HepG2 (cell line): ENCODE measurements around the gene HPCAL1. TPM values are rescaled to one million over a fixed set of nuclear protein-coding genes. Genes with fewer than 3 reads are reported as not detected.

ENCODE experiments used
- BCL6 ChIP-seq: IDR thresholded peaks from 2 replicates; pipeline ENCODE4 v1.6.1; 2016; ENCODE audit warnings: missing genetic modification reagents, missing compliant biosample characterization
- FOXP1 ChIP-seq, 2 experiments: fragments of 450-650 bp in 1 of 2; IDR thresholded peaks; 2 replicates each; pipeline ENCODE4 v1.6.1; 2017 to 2018; ENCODE audit warnings: antibody characterized with exemption in 1 of 2
- KLF16 ChIP-seq, 2 experiments: sonication (generic) in 1 of 2; formaldehyde crosslinking in 1 of 2; IDR thresholded peaks; 2 replicates each; pipeline versions ENCODE4 v1.6.1 to v1.8.0; 2016 to 2023; ENCODE audit warnings: missing genetic modification reagents in 2 of 2, missing compliant biosample characterization in 1 of 2
- NKX3-1 ChIP-seq: sonication (generic); formaldehyde crosslinking; IDR thresholded peaks from 2 replicates; pipeline ENCODE4 v1.5.0; 2020; ENCODE audit warnings: missing genetic modification reagents
- NRL ChIP-seq: sonication (generic); formaldehyde crosslinking; IDR thresholded peaks from 2 replicates; pipeline ENCODE4 v1.5.0; 2020; ENCODE audit warnings: missing genetic modification reagents, mild to moderate bottlenecking, moderate library complexity, borderline replicate concordance
- RERE ChIP-seq: IDR thresholded peaks from 2 replicates; pipeline ENCODE4 v1.6.1; 2016; ENCODE audit warnings: low read depth, missing genetic modification reagents, missing compliant biosample characterization
- SP1 ChIP-seq, 2 experiments: fragments of 450-650 bp in 1 of 2; sonication (generic) in 1 of 2; formaldehyde crosslinking in 1 of 2; IDR thresholded peaks; 2 replicates each; pipeline versions ENCODE4 v1.4.0 to v1.6.1; 2016 to 2020; ENCODE audit warnings: missing genetic modification reagents in 1 of 2
- SP5 ChIP-seq: IDR thresholded peaks from 2 replicates; pipeline ENCODE4 v1.6.1; 2016; ENCODE audit warnings: low read depth, borderline replicate concordance
- TRIM22 ChIP-seq: fragments of 450-650 bp; IDR thresholded peaks from 2 replicates; pipeline ENCODE4 v1.6.1; 2017
- ZNF326 ChIP-seq: sonication (generic); formaldehyde crosslinking; IDR thresholded peaks from 2 replicates; pipeline ENCODE4 v1.4.0; 2020; ENCODE audit warnings: missing genetic modification reagents, borderline replicate concordance
- ZNF335 ChIP-seq: sonication (generic); formaldehyde crosslinking; IDR thresholded peaks from 2 replicates; pipeline ENCODE4 v1.4.0; 2020; ENCODE audit warnings: missing genetic modification reagents
- ZNF343 ChIP-seq: sonication (generic); formaldehyde crosslinking; IDR thresholded peaks from 2 replicates; pipeline ENCODE4 v1.4.0; 2020; ENCODE audit warnings: mild to moderate bottlenecking, missing genetic modification reagents
- ZNF501 ChIP-seq: sonication (generic); formaldehyde crosslinking; IDR thresholded peaks from 2 replicates; pipeline ENCODE4 v1.5.1; 2020; ENCODE audit warnings: mild to moderate bottlenecking, moderate library complexity, missing genetic modification reagents
- ZNF563 ChIP-seq: sonication (generic); formaldehyde crosslinking; IDR thresholded peaks from 2 replicates; pipeline ENCODE4 v1.8.0; 2022; ENCODE audit warnings: mild to moderate bottlenecking, moderate library complexity, missing genetic modification reagents
- ZNF574 ChIP-seq: sonication (generic); formaldehyde crosslinking; IDR thresholded peaks from 2 replicates; pipeline ENCODE4 v1.4.0; 2020; ENCODE audit warnings: missing genetic modification reagents
- ZNF576 ChIP-seq: sonication (generic); formaldehyde crosslinking; IDR thresholded peaks from 2 replicates; pipeline ENCODE4 v1.4.0; 2020; ENCODE audit warnings: mild to moderate bottlenecking, missing genetic modification reagents
- ZNF652 ChIP-seq: IDR thresholded peaks from 2 replicates; pipeline ENCODE4 v1.6.1; 2016; ENCODE audit warnings: low read depth, borderline replicate concordance
- ZNF737 ChIP-seq: sonication (generic); formaldehyde crosslinking; IDR thresholded peaks from 2 replicates; pipeline ENCODE4 v1.5.0; 2020; ENCODE audit warnings: missing genetic modification reagents, mild to moderate bottlenecking, borderline replicate concordance
- ZNF761 ChIP-seq: sonication (generic); formaldehyde crosslinking; conservative IDR thresholded peaks from 2 replicates; pipeline ENCODE4 v1.4.0; 2020; ENCODE audit warnings: mild to moderate bottlenecking, missing genetic modification reagents
- ZNF792 ChIP-seq: IDR thresholded peaks from 2 replicates; pipeline ENCODE4 v1.6.1; 2016
- polyA plus RNA-seq, 8 experiments: library from polyadenylated mRNA; depleted of rRNA in 3 of 8; stranded (reverse) in 7 of 8; unstranded in 1 of 8; fragments of >200 nt; fragmentation: Illumina TruSeq in 4 of 8; extraction: Trizol in 4 of 8; gene quantifications; 2 replicates each; pipeline versions ENCODE4 v1.2.1 to v1.2.3, GENCODE V29; 2011 to 2016; ENCODE audit warnings: low read depth in 4 of 8, missing spikeins in 1 of 8, mixed read lengths in 1 of 8; ENCODE audit not compliant: insufficient read depth in 1 of 8
- total RNA-seq, 5 experiments: library from RNA; depleted of rRNA; stranded (reverse); fragments of >200 nt; fragmentation: Illumina TruSeq; extraction: Trizol; gene quantifications; 2 replicates each; pipeline ENCODE4 v1.2.3, GENCODE V29; 2016; ENCODE audit warnings: low read depth in 1 of 5

The HPCAL1 gene
- total and polyA plus RNA-seq, 2 of the 13 experiments (the other 11 are each of a cell fraction or from before 2014, with no cell fraction given) = 29.5 to 29.9 TPM

GRCh38 chr2:10285556-10286198, 17.0 kb upstream of the HPCAL1 start (continued):
- TF ChIP-seq ZNF576 = 0 out of 2 replicates have a peak, but pooled peaks have one; percentile 60
- TF ChIP-seq ZNF326 (CRISPR knock-in tag) = peak; percentile 44; the same call in 1 of the 2 replicates
- peak; percentile 16; the same call in 1 of the 2 replicates for TF ChIP-seq BCL6 (CRISPR knock-in tag)
- TF ChIP-seq FOXP1 (IDR thresholded peaks at IDR 0.05) = no peak
- no peak for TF ChIP-seq FOXP1 (CRISPR knock-in tag; IDR thresholded peaks at IDR 0.05)
- TF ChIP-seq ZNF501 (CRISPR knock-in tag) = 0 out of 2 replicates have a peak, but pooled peaks have one; percentile 24
- TF ChIP-seq ZNF737 (CRISPR knock-in tag) = 0 out of 2 replicates have a peak, but pooled peaks have one; percentile 44
- TF ChIP-seq ZNF335 = no peak
- no peak for TF ChIP-seq TRIM22
- no peak for TF ChIP-seq ZNF652
- TF ChIP-seq ZNF574 (CRISPR knock-in tag) = peak; percentile 68; the same call in 1 of the 2 replicates
- TF ChIP-seq ZNF343 (CRISPR knock-in tag) = peak; percentile 89
- 0 out of 2 replicates have a peak, but pooled peaks have one; percentile 23 for TF ChIP-seq ZNF563 (CRISPR knock-in tag)
- peak; percentile 73 for TF ChIP-seq SP5 (CRISPR knock-in tag)
- TF ChIP-seq KLF16 (CRISPR knock-in tag; IDR thresholded peaks at IDR 0.05) = peak in 1 of 2 experiments; percentile 77; a peak in 2 of 4 replicates
- peak; percentile 38; the same call in 1 of the 2 replicates for TF ChIP-seq RERE (CRISPR knock-in tag)
- TF ChIP-seq NRL (CRISPR knock-in tag) = peak; percentile 90
- TF ChIP-seq ZNF761 (CRISPR knock-in tag) = 0 out of 2 replicates have a peak, but pooled peaks have one; percentile 31
- no peak for TF ChIP-seq SP1 (IDR thresholded peaks at IDR 0.05)
- TF ChIP-seq SP1 (CRISPR knock-in tag; IDR thresholded peaks at IDR 0.05) = peak; percentile 80
- TF ChIP-seq ZNF792 (CRISPR knock-in tag) = peak; percentile 83; the same call in 1 of the 2 replicates
- no peak for TF ChIP-seq NKX3-1 (CRISPR knock-in tag)
